Calu3 (cell line): ENCODE data around the gene MYBPC1. TPM values are rescaled to one million over a fixed set of nuclear protein-coding genes. Genes with fewer than 3 reads are reported as not detected.

Experiments used
- BruUV-seq: library from RNA; stranded (reverse); fragments of 400-500 nt; replicated peaks from 2 replicates; lab custom pipeline; 2021; lab: Mats Ljungman, UMichigan
- CTCF ChIA-PET: fragments of 300-600 bp; sonication (Branson Sonifier 250); formaldehyde crosslinking; loops from one replicate; lab custom pipeline; 2022; ENCODE audit warnings: antibody characterized with exemption; lab: Charles Lee
- DNase-seq: peaks from one replicate; pipeline ENCODE4 v3.0.0; 2022
- H3K27ac Mint-ChIP-seq: one replicate; pipeline ENCODE4 v1.8.0; 2022; ENCODE audit warnings: mixed read lengths; ENCODE audit not compliant: unreplicated experiment
- H3K27me3 Mint-ChIP-seq: one replicate; pipeline ENCODE4 v1.8.0; 2022; ENCODE audit warnings: mixed read lengths; ENCODE audit not compliant: unreplicated experiment
- H3K36me3 Mint-ChIP-seq: one replicate; pipeline ENCODE4 v1.8.0; 2022; ENCODE audit warnings: mild to moderate bottlenecking, moderate library complexity, mixed read lengths; ENCODE audit not compliant: insufficient read depth, unreplicated experiment
- H3K4me1 Mint-ChIP-seq: one replicate; pipeline ENCODE4 v1.8.0; 2022; ENCODE audit warnings: mild to moderate bottlenecking, low read depth, mixed read lengths; ENCODE audit not compliant: unreplicated experiment
- H3K4me3 Mint-ChIP-seq: one replicate; pipeline ENCODE4 v1.8.0; 2022; ENCODE audit warnings: mild to moderate bottlenecking, low read depth, moderate library complexity, mixed read lengths; ENCODE audit not compliant: unreplicated experiment
- H3K9me3 Mint-ChIP-seq: one replicate; pipeline ENCODE4 v1.8.0; 2022; ENCODE audit warnings: low read depth, mixed read lengths; ENCODE audit not compliant: unreplicated experiment
- intact Hi-C: fragments of 100-400 bp; cut with micrococcal nuclease; formaldehyde crosslinking; loops from one replicate; pipeline ENCODE4 v1.10.0; 2022; ENCODE audit not compliant: unreplicated experiment
- total RNA-seq: library from RNA; stranded (reverse); gene quantifications from 2 replicates; pipeline ENCODE4 v1.2.3, GENCODE V29; 2022
- TF ChIP-seq, protein P1 (sequence below): fragments of 200-600 bp; IDR thresholded peaks from one replicate; pipeline ENCODE4 v1.8.0; 2022; ENCODE audit warnings: antibody characterized with exemption; ENCODE audit not compliant: unreplicated experiment

Gene MYBPC1
- total RNA-seq, 1 experiment from 2014 or later = not detected

DNA sequence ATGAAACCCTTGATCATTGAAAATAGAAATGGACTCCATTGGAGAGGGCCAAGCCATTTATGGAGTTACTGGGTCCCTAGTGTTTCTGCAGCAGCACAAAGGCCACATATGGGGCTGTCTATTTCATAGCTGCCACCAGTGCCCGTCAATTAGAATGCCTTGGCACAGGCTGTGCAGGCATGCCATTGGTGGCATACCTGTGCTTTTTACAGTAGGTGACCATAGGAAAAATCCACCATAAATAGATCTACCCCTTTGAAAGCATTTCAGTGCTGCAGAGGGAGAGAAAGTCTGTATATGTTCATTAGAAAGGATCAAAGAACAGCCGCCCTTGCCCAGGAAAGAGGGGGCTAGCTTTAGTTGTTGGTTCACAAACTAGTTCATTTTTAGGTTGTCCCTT is 13.1 kb downstream of the MYBPC1 start:
- Mint-ChIP-seq H3K27me3 (no peaks in the 10 kb centered on the region), H3K36me3 (peaks cover 11% of the 10 kb centered on the region), H3K27ac (no peak overlapping the region), H3K4me1 (peaks cover 39% of the 10 kb centered on the region), H3K9me3 (no peaks in the 10 kb centered on the region), H3K4me3 (no peak overlapping the region)
- CTCF ChIA-PET = no interaction called here
- BruUV-seq = no TSS peak
- peak; percentile 30 for DNase-seq
- intact Hi-C loops = loop anchor here (1.0 kb wide), 1 partner anchor 8 kb away; no protein-coding TSS in a partner anchor
- TF ChIP-seq, protein P1, sequence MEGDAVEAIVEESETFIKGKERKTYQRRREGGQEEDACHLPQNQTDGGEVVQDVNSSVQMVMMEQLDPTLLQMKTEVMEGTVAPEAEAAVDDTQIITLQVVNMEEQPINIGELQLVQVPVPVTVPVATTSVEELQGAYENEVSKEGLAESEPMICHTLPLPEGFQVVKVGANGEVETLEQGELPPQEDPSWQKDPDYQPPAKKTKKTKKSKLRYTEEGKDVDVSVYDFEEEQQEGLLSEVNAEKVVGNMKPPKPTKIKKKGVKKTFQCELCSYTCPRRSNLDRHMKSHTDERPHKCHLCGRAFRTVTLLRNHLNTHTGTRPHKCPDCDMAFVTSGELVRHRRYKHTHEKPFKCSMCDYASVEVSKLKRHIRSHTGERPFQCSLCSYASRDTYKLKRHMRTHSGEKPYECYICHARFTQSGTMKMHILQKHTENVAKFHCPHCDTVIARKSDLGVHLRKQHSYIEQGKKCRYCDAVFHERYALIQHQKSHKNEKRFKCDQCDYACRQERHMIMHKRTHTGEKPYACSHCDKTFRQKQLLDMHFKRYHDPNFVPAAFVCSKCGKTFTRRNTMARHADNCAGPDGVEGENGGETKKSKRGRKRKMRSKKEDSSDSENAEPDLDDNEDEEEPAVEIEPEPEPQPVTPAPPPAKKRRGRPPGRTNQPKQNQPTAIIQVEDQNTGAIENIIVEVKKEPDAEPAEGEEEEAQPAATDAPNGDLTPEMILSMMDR = no peak

DNA sequence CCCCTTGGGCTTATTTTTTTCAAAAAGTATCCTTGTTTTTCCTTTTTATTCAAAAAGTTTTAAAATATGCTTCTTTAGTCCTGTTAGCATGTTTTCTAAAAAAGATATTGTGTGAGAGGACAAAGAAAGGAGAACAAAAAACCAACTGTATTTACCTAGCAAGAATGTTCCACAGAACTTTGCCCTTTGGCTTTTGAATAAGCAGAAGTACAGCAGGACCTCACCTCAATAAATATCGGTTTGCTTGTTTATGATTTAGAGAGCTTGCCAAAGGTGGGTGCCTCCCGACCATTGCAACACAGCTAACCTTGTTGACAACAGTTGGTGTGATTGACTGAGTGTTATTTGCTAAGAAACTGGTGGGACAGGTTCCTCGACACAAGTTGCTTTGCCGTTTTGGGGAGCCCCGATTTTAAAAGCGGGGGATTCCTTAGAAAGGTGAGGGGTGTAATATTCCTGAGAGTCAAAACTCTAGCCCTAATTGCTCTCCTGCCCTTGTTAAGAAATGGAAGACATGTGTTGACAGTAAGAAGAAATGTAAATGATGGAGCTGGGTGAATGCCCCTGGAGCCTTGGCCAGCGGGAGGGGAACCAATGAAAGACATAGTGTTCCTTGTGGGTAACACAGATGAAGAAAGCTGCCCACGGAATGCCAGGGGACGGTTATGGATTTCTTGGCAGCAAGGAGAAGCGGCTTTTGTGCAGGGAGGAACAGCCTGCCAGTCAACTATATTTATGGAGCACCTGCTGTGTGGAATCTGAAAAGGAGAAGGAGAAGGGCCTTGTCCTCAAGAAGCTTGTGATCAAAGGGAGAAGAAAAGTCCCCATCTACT is 13.7 kb downstream of the MYBPC1 start:
- Mint-ChIP-seq H3K27ac (peak overlapping the region; percentile 86), H3K4me3 (peak overlapping the region; percentile 48), H3K27me3 (no peaks in the 10 kb centered on the region), H3K36me3 (peaks cover 11% of the 10 kb centered on the region), H3K9me3 (no peaks in the 10 kb centered on the region), H3K4me1 (peaks cover 39% of the 10 kb centered on the region)
- no TSS peak for BruUV-seq
- intact Hi-C loops = loop anchor here (1.0 kb wide), 1 partner anchor 8 kb away; no protein-coding TSS in a partner anchor
- DNase-seq = peak; percentile 80
- TF ChIP-seq, protein P1 = no peak
- CTCF ChIA-PET = interaction anchor here (0.7 to 1.0 kb wide), 2 partner anchors 11 to 17 kb away, joined by 3 read pairs; no protein-coding TSS in a partner anchor

DNA sequence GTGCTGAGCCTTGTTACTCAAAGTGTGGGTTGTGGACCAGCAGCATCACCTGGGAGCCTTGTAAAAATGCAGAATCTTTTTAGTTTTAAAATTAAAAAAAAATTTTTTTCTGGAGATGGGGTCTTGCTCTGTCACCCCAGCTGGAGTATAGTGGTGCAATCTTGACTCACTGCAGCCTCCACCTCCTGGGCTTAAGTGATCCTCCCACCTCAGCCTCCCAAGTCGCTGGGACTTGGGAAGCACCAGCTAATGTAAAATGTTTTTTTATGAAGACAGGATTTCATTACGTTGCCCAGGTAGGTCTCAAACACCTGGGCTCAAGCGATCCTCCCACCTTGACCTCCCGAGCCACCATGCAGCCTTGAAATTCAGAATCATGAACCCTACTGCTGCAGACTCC is 14.4 kb downstream of the MYBPC1 start:
- Mint-ChIP-seq H3K27me3 (no peaks in the 10 kb centered on the region), H3K27ac (no peak overlapping the region), H3K4me1 (peaks cover 39% of the 10 kb centered on the region), H3K9me3 (no peaks in the 10 kb centered on the region), H3K36me3 (peaks cover 11% of the 10 kb centered on the region), H3K4me3 (no peak overlapping the region)
- no peak for DNase-seq
- CTCF ChIA-PET = interaction anchor here (1.0 kb wide), 1 partner anchor 18 kb away, joined by 3 read pairs; no protein-coding TSS in a partner anchor
- TF ChIP-seq, protein P1 = no peak
- no TSS peak for BruUV-seq
- intact Hi-C loops = no loop called here

DNA sequence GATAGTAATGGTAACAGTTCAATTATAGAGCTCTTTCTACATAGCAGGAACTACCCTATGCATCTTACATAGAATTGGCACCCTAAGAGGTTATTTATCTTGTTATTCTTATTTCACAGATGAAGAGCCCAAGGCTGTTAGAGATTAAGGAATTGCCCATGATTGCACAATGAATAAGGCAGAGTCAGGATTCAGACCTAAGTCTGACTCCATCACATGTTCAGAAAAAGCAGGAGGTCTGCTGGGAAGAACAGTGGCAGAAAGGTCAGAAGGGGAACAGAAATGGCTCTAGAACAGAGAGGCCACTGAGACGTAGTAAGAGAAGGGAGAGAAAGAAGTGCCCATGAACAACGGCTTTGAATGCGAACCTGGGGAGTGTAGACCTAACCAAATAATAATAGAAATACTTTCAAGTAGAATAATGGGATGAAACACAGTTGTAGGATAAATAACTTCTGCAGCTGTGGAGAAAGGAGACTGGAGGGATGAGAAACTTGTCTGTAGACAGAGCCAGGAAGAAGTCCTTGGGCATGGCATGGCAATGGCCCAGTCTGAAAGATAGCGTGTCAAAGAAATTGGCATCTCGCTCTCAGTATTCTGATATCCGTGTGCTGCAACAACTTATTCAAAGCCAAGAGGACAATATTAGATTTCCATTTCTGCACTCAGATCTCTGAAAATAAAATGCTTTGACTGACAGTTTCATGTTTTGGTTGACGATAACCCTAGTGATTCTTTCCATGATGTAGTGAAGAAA is 17.6 kb downstream of the MYBPC1 start:
- no TSS peak for BruUV-seq
- TF ChIP-seq, protein P1 = no peak
- Mint-ChIP-seq H3K9me3 (no peaks in the 10 kb centered on the region), H3K27me3 (no peaks in the 10 kb centered on the region), H3K27ac (no peak overlapping the region), H3K4me3 (no peak overlapping the region), H3K4me1 (peaks cover 43% of the 10 kb centered on the region), H3K36me3 (peaks cover 21% of the 10 kb centered on the region)
- CTCF ChIA-PET = no interaction called here
- no peak for DNase-seq
- intact Hi-C loops = no loop called here
